DMS153 (cell line): ENCODE measurements around the gene ASB6.
"Not testable (repeated sequence)": the region's sequence is repeated elsewhere in the genome, so short reads cannot be mapped to it uniquely, and the experiment has no call there.

Experiments
- DNase-seq: peaks from one replicate; lab custom pipeline; 2025; lab: John Stamatoyannopoulos, UW

ASB6 gene

GRCh38 chr9:129606161-129607026, 35.6 kb downstream of the ASB6 start:
- no peak for DNase-seq

- no peak for DNase-seq
These were observed 37.2 kb downstream of the ASB6 start for GRCh38 chr9:129604766-129605163.

- no peak for DNase-seq
These were observed 37.7 kb downstream of the ASB6 start for GRCh38 chr9:129604056-129604765.

GRCh38 chr9:129602598-129603415, 39.1 kb downstream of the ASB6 start:
- no peak for DNase-seq

- DNase-seq, result no peak
These were observed 40.8 kb downstream of the ASB6 start for GRCh38 chr9:129601082-129601674.

GRCh38 chr9:129598089-129598596, 43.8 kb downstream of the ASB6 start:
- DNase-seq, result no peak

- DNase-seq, result no peak
These were observed 44.4 kb downstream of the ASB6 start for GRCh38 chr9:129597355-129598088.

GRCh38 chr9:129596541-129597331, 45.2 kb downstream of the ASB6 start:
- DNase-seq, result peak; percentile 17

GRCh38 chr9:129595903-129596540, 45.9 kb downstream of the ASB6 start:
- no peak for DNase-seq

- DNase-seq, result no peak
These were observed 46.6 kb downstream of the ASB6 start for GRCh38 chr9:129595311-129595741.

GRCh38 chr9:129594632-129595031, 47.3 kb downstream of the ASB6 start:
- no peak for DNase-seq

- DNase-seq, result not testable (repeated sequence)
These were observed 49.2 kb downstream of the ASB6 start for GRCh38 chr9:129592790-129593189.

- no peak for DNase-seq
These were observed 50.0 kb downstream of the ASB6 start for GRCh38 chr9:129591916-129592315.

- DNase-seq, result no peak
These were observed 51.5 kb downstream of the ASB6 start for GRCh38 chr9:129590466-129590865.

GRCh38 chr9:129587487-129588262, 54.3 kb downstream of the ASB6 start:
- no peak for DNase-seq

GRCh38 chr9:129586685-129587084, 55.3 kb downstream of the ASB6 start:
- no peak for DNase-seq

- DNase-seq, result no peak
These were observed 55.7 kb downstream of the ASB6 start for GRCh38 chr9:129586245-129586644.

- no peak for DNase-seq
These were observed 56.6 kb downstream of the ASB6 start for GRCh38 chr9:129585352-129585751.
